Vagina (tissue), 2 donors: ENCODE measurements around the gene GRSF1. TPM values are rescaled to one million over a fixed set of nuclear protein-coding genes. Genes with fewer than 3 reads are reported as not detected.

Experiments used
- DNase-seq, 2 donors: peaks; one replicate each; pipeline ENCODE4 v3.0.0-alpha.2; 2017; ENCODE audit errors: extremely low spot score in 2 of 2
- H3K27ac ChIP-seq: fragments of 200-600 bp; sonication (generic); one replicate; pipeline ENCODE4 v1.5.1; 2019
- H3K27me3 ChIP-seq: fragments of 200-600 bp; sonication (generic); one replicate; pipeline ENCODE4 v1.5.1; 2019
- H3K36me3 ChIP-seq, 2 donors: fragments of 200-600 bp; sonication (generic); one replicate each; pipeline ENCODE4 v1.5.1; 2017 to 2019
- H3K4me1 ChIP-seq: fragments of 200-600 bp; sonication (generic); one replicate; pipeline ENCODE4 v1.5.1; 2019
- H3K4me3 ChIP-seq, 2 donors: fragments of 200-600 bp; sonication (generic); 1 replicate in 1 of 2; 2 replicates in 1 of 2; pipeline ENCODE4 v1.5.1; 2016 to 2019
- H3K9me3 ChIP-seq: fragments of 200-600 bp; sonication (generic); one replicate; pipeline ENCODE4 v1.5.1; 2019
- CTCF ChIP-seq, 3 experiments: fragments of 450-650 bp in 2 of 3; fragments of 200-600 bp in 1 of 3; sonication (generic) in 1 of 3; IDR thresholded peaks; one replicate each; pipeline ENCODE4 v1.5.1; 2017 to 2019; ENCODE audit warnings: antibody characterized with exemption in 3 of 3, mild to moderate bottlenecking in 2 of 3, moderate library complexity in 2 of 3
- POLR2A ChIP-seq, 2 donors: fragments of 450-650 bp; IDR thresholded peaks; one replicate each; pipeline ENCODE4 v1.6.1; 2017; ENCODE audit warnings: antibody characterized with exemption in 2 of 2, mild to moderate bottlenecking in 2 of 2, moderate library complexity in 2 of 2
- POLR2AphosphoS5 ChIP-seq, 2 donors: sonication (generic); formaldehyde crosslinking; IDR thresholded peaks; one replicate each; pipeline ENCODE4 v1.9.0; 2017; ENCODE audit warnings: antibody characterized with exemption in 2 of 2, mild to moderate bottlenecking in 2 of 2, low read depth in 1 of 2; ENCODE audit not compliant: insufficient read depth in 1 of 2
- intact Hi-C: fragments of 100-400 bp; cut with DNase I; formaldehyde crosslinking; loops from one replicate; pipeline ENCODE4 v1.15.1; 2023
- total RNA-seq: library from RNA; depleted of rRNA; stranded (reverse); fragments of >200 nt; gene quantifications from one replicate; pipeline ENCODE4 v1.2.3, GENCODE V29; 2016

The GRSF1 gene
- total RNA-seq, 1 donor from 2014 or later = 35.1 TPM

- intact Hi-C loops = loop anchor here (10.0 kb wide), 2 partner anchors 69 to 159 kb away; partner anchors contain the start of genes DCK and MOB1B
- H3K9me3 ChIP-seq = no peaks in the 10 kb centered on the region
- no peak for DNase-seq
Observed at GRCh38 chr4:70836081-70836480, 3.6 kb downstream of the GRSF1 start.

GRCh38 chr4:70833675-70834074 is 6.0 kb downstream of the GRSF1 start:
- no peak overlapping the region for H3K27ac ChIP-seq
- no peaks in the 10 kb centered on the region for H3K9me3 ChIP-seq
- no peak for DNase-seq
- peaks cover 3 to 65% of the 10 kb centered on the region in 2 donors for H3K36me3 ChIP-seq
- no peak overlapping the region for H3K4me3 ChIP-seq
- intact Hi-C loops = loop anchor here (10.0 kb wide), 2 partner anchors 71 to 161 kb away; partner anchors contain the start of genes DCK and MOB1B
- no peaks in the 10 kb centered on the region for H3K27me3 ChIP-seq
- H3K4me1 ChIP-seq = peaks cover 32% of the 10 kb centered on the region
- TF ChIP-seq CTCF (IDR thresholded peaks at IDR 0.05) = no peak
- no peak for TF ChIP-seq POLR2A (IDR thresholded peaks at IDR 0.05)
- no peak for TF ChIP-seq POLR2AphosphoS5 (IDR thresholded peaks at IDR 0.05; ENCODE audit: insufficient read depth in 1 of 2, low read depth in 1 of 2)

More at GRCh38 chr4:70836081-70836480, 3.6 kb downstream of the GRSF1 start:
- Histone ChIP-seq H3K4me1 (peaks cover 32% of the 10 kb centered on the region), H3K36me3 (peaks cover 0 to 43% of the 10 kb centered on the region in 2 donors), H3K4me3 (no peak overlapping the region), H3K27me3 (no peaks in the 10 kb centered on the region), H3K27ac (no peak overlapping the region)
- TF ChIP-seq POLR2AphosphoS5 (IDR thresholded peaks at IDR 0.05; ENCODE audit: insufficient read depth in 1 of 2, low read depth in 1 of 2) (no peak), POLR2A (IDR thresholded peaks at IDR 0.05) (no peak), CTCF (IDR thresholded peaks at IDR 0.05) (no peak)

GRCh38 chr4:70831293-70831692 is 8.4 kb downstream of the GRSF1 start:
- peaks cover 3 to 85% of the 10 kb centered on the region in 2 donors for H3K36me3 ChIP-seq

GRCh38 chr4:70830054-70830453 is 9.6 kb downstream of the GRSF1 start:
- intact Hi-C loops = loop anchor here (10.0 kb wide), 2 partner anchors 75 to 165 kb away; partner anchors contain the start of genes DCK and MOB1B
- no peak overlapping the region for H3K27ac ChIP-seq
- no peak overlapping the region for H3K4me3 ChIP-seq
- DNase-seq = no peak
- H3K27me3 ChIP-seq = no peaks in the 10 kb centered on the region
- no peak for TF ChIP-seq CTCF (IDR thresholded peaks at IDR 0.05)
- no peak for TF ChIP-seq POLR2A (IDR thresholded peaks at IDR 0.05)
- TF ChIP-seq POLR2AphosphoS5 (IDR thresholded peaks at IDR 0.05; ENCODE audit: insufficient read depth in 1 of 2, low read depth in 1 of 2) = no peak
- peaks cover 3 to 90% of the 10 kb centered on the region in 2 donors for H3K36me3 ChIP-seq
- H3K9me3 ChIP-seq = no peaks in the 10 kb centered on the region
- no peaks in the 10 kb centered on the region for H3K4me1 ChIP-seq

More at GRCh38 chr4:70831293-70831692, 8.4 kb downstream of the GRSF1 start:
- H3K9me3 ChIP-seq = no peaks in the 10 kb centered on the region
- H3K27ac ChIP-seq = no peak overlapping the region
- no peak for DNase-seq
- peaks cover 8% of the 10 kb centered on the region for H3K4me1 ChIP-seq
- intact Hi-C loops = loop anchor here (10.0 kb wide), 2 partner anchors 74 to 164 kb away; partner anchors contain the start of genes DCK and MOB1B
- no peaks in the 10 kb centered on the region for H3K27me3 ChIP-seq
- no peak for TF ChIP-seq POLR2A (IDR thresholded peaks at IDR 0.05)
- no peak for TF ChIP-seq CTCF (IDR thresholded peaks at IDR 0.05)
- no peak for TF ChIP-seq POLR2AphosphoS5 (IDR thresholded peaks at IDR 0.05; ENCODE audit: insufficient read depth in 1 of 2, low read depth in 1 of 2)
- no peak overlapping the region for H3K4me3 ChIP-seq

- TF ChIP-seq POLR2AphosphoS5 (IDR thresholded peaks at IDR 0.05; ENCODE audit: insufficient read depth in 1 of 2, low read depth in 1 of 2) = no peak
- no peak for TF ChIP-seq CTCF (IDR thresholded peaks at IDR 0.05)
- no peak for TF ChIP-seq POLR2A (IDR thresholded peaks at IDR 0.05)
- Histone ChIP-seq H3K27ac (no peak overlapping the region), H3K27me3 (no peaks in the 10 kb centered on the region), H3K4me1 (no peaks in the 10 kb centered on the region), H3K9me3 (no peaks in the 10 kb centered on the region), H3K4me3 (no peak overlapping the region), H3K36me3 (peaks cover 3 to 90% of the 10 kb centered on the region in 2 donors)
- intact Hi-C loops = no loop called here
- no peak for DNase-seq
Observed at GRCh38 chr4:70829492-70829891, 10.2 kb downstream of the GRSF1 start.
